ENCODE results near the gene LPP. TPM values are rescaled to one million over a fixed set of nuclear protein-coding genes. Genes with fewer than 3 reads are reported as not detected.

LPP gene
- total and polyA plus RNA-seq, 2 of the 13 experiments (the other 11 are each of a cell fraction or from before 2014, with no cell fraction given), result 19.2 to 29.9 TPM

DNA sequence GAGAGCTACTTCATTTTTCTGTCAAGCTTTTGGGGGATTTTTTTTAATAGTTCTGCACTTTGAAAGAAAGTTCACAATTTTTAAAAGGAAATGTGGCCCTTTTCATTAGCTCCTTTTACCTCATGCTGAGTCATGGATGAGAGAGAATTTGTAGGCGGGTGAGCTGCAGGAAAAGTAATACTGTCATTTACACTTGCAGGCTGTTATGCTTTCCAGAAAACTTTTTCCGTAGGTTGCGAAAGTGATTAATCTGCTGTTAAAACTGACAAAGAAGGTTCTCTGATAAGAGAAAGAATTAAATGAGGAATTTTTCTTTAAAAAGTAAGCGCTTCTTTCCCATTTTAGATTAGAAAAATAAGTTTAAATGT, 430.2 kb downstream of the LPP start:
- Histone ChIP-seq H3K79me2 (ENCODE audit: insufficient read depth, low read length) (no peaks in the 10 kb centered on the region), H3K4me3 (replicated peaks in 1 of 3; ENCODE audit: insufficient read depth in 1 of 3, low read depth in 2 of 3, low read length in 3 of 3) (no peak overlapping the region), H3K27ac (ENCODE audit: extremely low read length, insufficient read depth, low read length) (no peak overlapping the region), H3K9me3 (ENCODE audit: low read length) (no peaks in the 10 kb centered on the region), H3K4me1 (ENCODE audit: insufficient read depth, low read length) (peaks cover 39% of the 10 kb centered on the region), H3K36me3 (replicated peaks in 1 of 2; ENCODE audit: control insufficient read depth in 1 of 2, insufficient read depth in 2 of 2, low read length in 2 of 2) (no peaks in the 10 kb centered on the region; a peak in 1 of 5 replicates), H3K9ac (ENCODE audit: insufficient read depth, low read depth, low read length) (no peak overlapping the region), H3K4me2 (ENCODE audit: low read depth, low read length) (no peak overlapping the region), H4K20me1 (ENCODE audit: insufficient read depth, low read length) (no peaks in the 10 kb centered on the region), H2AFZ (ENCODE audit: low read length) (no peak overlapping the region), H3K27me3 (ENCODE audit: control insufficient read depth in 1 of 2, insufficient read depth in 2 of 2, low read length in 2 of 2) (no peaks in the 10 kb centered on the region)
- BruUV-seq (replicated peaks), result no TSS peak
- 95% methylated on average over 4 of the region's 4 CpGs for WGBS (ENCODE audit: low lambda C conversion rate)
- in situ Hi-C loops (cut with HindIII; ENCODE audit: extremely low pct_ligation_motif_present, low pct_unique_long_range_greater_than_20kb) (loop anchor here (25.0 kb wide), 1 partner anchor 847 kb away; the partner anchor contains the start of gene BCL6), intact Hi-C loops (cut with micrococcal nuclease; ENCODE audit: unreplicated experiment) (no loop called here)
- POLR2A ChIA-PET, result no interaction called here
- FAIRE-seq, result no peak
- no peak for TF ChIP-seq DNMT1 (CRISPR knock-in tag; IDR thresholded peaks at IDR 0.05)
- TF ChIP-seq THYN1 (CRISPR knock-in tag; IDR thresholded peaks at IDR 0.05; ENCODE audit: borderline replicate concordance, low read depth), result no peak
- TF ChIP-seq ZNF350 (CRISPR knock-in tag; IDR thresholded peaks at IDR 0.05; ENCODE audit: borderline replicate concordance, low read depth), result no peak
- no peak for TF ChIP-seq AHR (CRISPR knock-in tag; IDR thresholded peaks at IDR 0.05)
- no peak for TF ChIP-seq KAT2B (IDR thresholded peaks at IDR 0.05; ENCODE audit: borderline replicate concordance, low read depth, low read length)
- TF ChIP-seq ZNF747 (CRISPR knock-in tag; IDR thresholded peaks at IDR 0.05; ENCODE audit: borderline replicate concordance), result no peak
- TF ChIP-seq ZKSCAN5 (CRISPR knock-in tag; IDR thresholded peaks at IDR 0.05), result no peak
- 0 out of 2 replicates have a peak, but pooled peaks have one; percentile 20 for TF ChIP-seq NFE2 (CRISPR knock-in tag; IDR thresholded peaks at IDR 0.05)
- TF ChIP-seq BCL6 (CRISPR knock-in tag; IDR thresholded peaks at IDR 0.05), result peak; percentile 58
- no peak for TF ChIP-seq ARHGAP35 (CRISPR knock-in tag; IDR thresholded peaks at IDR 0.05; ENCODE audit: borderline replicate concordance)
- TF ChIP-seq MATR3 (CRISPR knock-in tag; IDR thresholded peaks at IDR 0.05), result no peak
- no peak for TF ChIP-seq HOXA7 (CRISPR knock-in tag; IDR thresholded peaks at IDR 0.05)
- TF ChIP-seq, protein P1, sequence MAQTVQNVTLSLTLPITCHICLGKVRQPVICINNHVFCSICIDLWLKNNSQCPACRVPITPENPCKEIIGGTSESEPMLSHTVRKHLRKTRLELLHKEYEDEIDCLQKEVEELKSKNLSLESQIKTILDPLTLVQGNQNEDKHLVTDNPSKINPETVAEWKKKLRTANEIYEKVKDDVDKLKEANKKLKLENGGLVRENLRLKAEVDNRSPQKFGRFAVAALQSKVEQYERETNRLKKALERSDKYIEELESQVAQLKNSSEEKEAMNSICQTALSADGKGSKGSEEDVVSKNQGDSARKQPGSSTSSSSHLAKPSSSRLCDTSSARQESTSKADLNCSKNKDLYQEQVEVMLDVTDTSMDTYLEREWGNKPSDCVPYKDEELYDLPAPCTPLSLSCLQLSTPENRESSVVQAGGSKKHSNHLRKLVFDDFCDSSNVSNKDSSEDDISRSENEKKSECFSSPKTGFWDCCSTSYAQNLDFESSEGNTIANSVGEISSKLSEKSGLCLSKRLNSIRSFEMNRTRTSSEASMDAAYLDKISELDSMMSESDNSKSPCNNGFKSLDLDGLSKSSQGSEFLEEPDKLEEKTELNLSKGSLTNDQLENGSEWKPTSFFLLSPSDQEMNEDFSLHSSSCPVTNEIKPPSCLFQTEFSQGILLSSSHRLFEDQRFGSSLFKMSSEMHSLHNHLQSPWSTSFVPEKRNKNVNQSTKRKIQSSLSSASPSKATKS (CRISPR knock-in tag; IDR thresholded peaks at IDR 0.05), result no peak
- TF ChIP-seq MAFG (CRISPR knock-in tag; IDR thresholded peaks at IDR 0.05), result no peak
- DNase-seq (ENCODE audit: low spot score), result no peak
- ATAC-seq, result no peak
- CTCF ChIA-PET (ENCODE audit: low intra/inter-chr PET ratio, low total read pairs), result no interaction called here
